Central memory CD8-positive, alpha-beta T cell (primary cell): ENCODE measurements around the gene SARDH.

Experiments
- ATAC-seq: fragments of 150-1000 bp; cut with Tn5 transposase; replicated peaks from 2 replicates; pipeline ENCODE4 v1.10.0; 2022; ENCODE audit warnings: mild to moderate bottlenecking, moderate FRiP score, moderate number of reproducible peaks; ENCODE audit not compliant: poor library complexity, severe bottlenecking; ENCODE audit errors: extremely low read depth
- DNase-seq, 2 donors: peaks; one replicate each; pipeline ENCODE4 v3.0.0; 2021; ENCODE audit warnings: low spot score in 2 of 2
- H3K27ac Mint-ChIP-seq: one replicate; pipeline ENCODE4 v1.8.0; 2022; ENCODE audit warnings: low read depth, mild to moderate bottlenecking, moderate library complexity, mixed read lengths
- H3K27me3 Mint-ChIP-seq: one replicate; pipeline ENCODE4 v1.8.0; 2022; ENCODE audit warnings: mixed read lengths
- H3K36me3 Mint-ChIP-seq: one replicate; pipeline ENCODE4 v1.8.0; 2022; ENCODE audit warnings: mild to moderate bottlenecking, moderate library complexity, mixed read lengths; ENCODE audit not compliant: insufficient read depth
- H3K4me1 Mint-ChIP-seq: one replicate; pipeline ENCODE4 v1.8.0; 2022; ENCODE audit warnings: mixed read lengths
- H3K4me3 Mint-ChIP-seq: one replicate; pipeline ENCODE4 v1.8.0; 2022; ENCODE audit warnings: mild to moderate bottlenecking, moderate library complexity, mixed read lengths
- H3K9me3 Mint-ChIP-seq: one replicate; pipeline ENCODE4 v1.8.0; 2022; ENCODE audit warnings: mixed read lengths

SARDH gene

GRCh38 chr9:133687856-133688761, 50.0 kb downstream of the SARDH start:
- Mint-ChIP-seq H3K9me3 (no peaks in the 10 kb centered on the region), H3K27me3 (no peaks in the 10 kb centered on the region), H3K27ac (no peak overlapping the region), H3K4me3 (no peak overlapping the region), H3K4me1 (peaks cover 16% of the 10 kb centered on the region), H3K36me3 (peaks cover 8% of the 10 kb centered on the region)
- no peak for DNase-seq
- no peak for ATAC-seq

GRCh38 chr9:133686642-133687575, 51.2 kb downstream of the SARDH start:
- peak overlapping the region; percentile 73 for H3K27ac Mint-ChIP-seq

GRCh38 chr9:133685653-133686609, 52.2 kb downstream of the SARDH start:
- Mint-ChIP-seq H3K27me3 (no peaks in the 10 kb centered on the region), H3K4me1 (peaks cover 11% of the 10 kb centered on the region), H3K9me3 (no peaks in the 10 kb centered on the region), H3K4me3 (no peak overlapping the region), H3K27ac (peak overlapping the region; percentile 73), H3K36me3 (peaks cover 12% of the 10 kb centered on the region)
- no peak for ATAC-seq
- DNase-seq = no peak

More at GRCh38 chr9:133686642-133687575, 51.2 kb downstream of the SARDH start:
- H3K27me3 Mint-ChIP-seq = no peaks in the 10 kb centered on the region
- peaks cover 11% of the 10 kb centered on the region for H3K4me1 Mint-ChIP-seq
- ATAC-seq = no peak
- H3K9me3 Mint-ChIP-seq = no peaks in the 10 kb centered on the region
- H3K4me3 Mint-ChIP-seq = no peak overlapping the region
- H3K36me3 Mint-ChIP-seq = peaks cover 12% of the 10 kb centered on the region
- no peak for DNase-seq

GRCh38 chr9:133684936-133685361, 53.2 kb downstream of the SARDH start:
- Mint-ChIP-seq H3K4me1 (peaks cover 11% of the 10 kb centered on the region), H3K4me3 (no peak overlapping the region), H3K9me3 (no peaks in the 10 kb centered on the region)

GRCh38 chr9:133684121-133684935, 53.8 kb downstream of the SARDH start:
- Mint-ChIP-seq H3K27ac (peak overlapping the region; percentile 98), H3K9me3 (no peaks in the 10 kb centered on the region), H3K4me3 (peak overlapping the region; percentile 64), H3K4me1 (peaks cover 11% of the 10 kb centered on the region), H3K36me3 (peaks cover 12% of the 10 kb centered on the region), H3K27me3 (no peaks in the 10 kb centered on the region)
- DNase-seq (no peak), ATAC-seq (peak; percentile 1)

More at GRCh38 chr9:133684936-133685361, 53.2 kb downstream of the SARDH start:
- DNase-seq (no peak), ATAC-seq (no peak)
- Mint-ChIP-seq H3K27me3 (no peaks in the 10 kb centered on the region), H3K27ac (peak overlapping the region; percentile 98), H3K36me3 (peaks cover 12% of the 10 kb centered on the region)

- ATAC-seq = peak; percentile 88
Measured at GRCh38 chr9:133683586-133684120, 54.5 kb downstream of the SARDH start.

GRCh38 chr9:133682818-133683585, 55.1 kb downstream of the SARDH start:
- Mint-ChIP-seq H3K4me1 (peaks cover 20% of the 10 kb centered on the region), H3K4me3 (peak overlapping the region; percentile 64), H3K36me3 (peaks cover 14% of the 10 kb centered on the region), H3K27ac (peak overlapping the region; percentile 98), H3K9me3 (no peaks in the 10 kb centered on the region), H3K27me3 (no peaks in the 10 kb centered on the region)
- DNase-seq = peak in 1 of 2 donors; percentile 29
- ATAC-seq = peak; percentile 8

More at GRCh38 chr9:133683586-133684120, 54.5 kb downstream of the SARDH start:
- Mint-ChIP-seq H3K27ac (peak overlapping the region; percentile 98), H3K4me1 (peaks cover 15% of the 10 kb centered on the region), H3K36me3 (peaks cover 14% of the 10 kb centered on the region), H3K9me3 (no peaks in the 10 kb centered on the region), H3K27me3 (no peaks in the 10 kb centered on the region), H3K4me3 (peak overlapping the region; percentile 64)
- peak; percentile 50 to 87 for DNase-seq

GRCh38 chr9:133681658-133682306, 56.4 kb downstream of the SARDH start:
- DNase-seq (no peak), ATAC-seq (no peak)
- Mint-ChIP-seq H3K27me3 (no peaks in the 10 kb centered on the region), H3K4me1 (peaks cover 30% of the 10 kb centered on the region), H3K4me3 (no peak overlapping the region), H3K36me3 (peaks cover 18% of the 10 kb centered on the region), H3K9me3 (no peaks in the 10 kb centered on the region), H3K27ac (peak overlapping the region; percentile 92)

- Mint-ChIP-seq H3K4me3 (no peak overlapping the region), H3K9me3 (no peaks in the 10 kb centered on the region)
- ATAC-seq = no peak
Measured at GRCh38 chr9:133680976-133681657, 57.0 kb downstream of the SARDH start.

More at GRCh38 chr9:133680976-133681657, 57.0 kb downstream of the SARDH start:
- H3K36me3 Mint-ChIP-seq = peaks cover 21% of the 10 kb centered on the region
- peak overlapping the region; percentile 92 for H3K27ac Mint-ChIP-seq
- H3K4me1 Mint-ChIP-seq = peaks cover 36% of the 10 kb centered on the region
- DNase-seq = no peak
- no peaks in the 10 kb centered on the region for H3K27me3 Mint-ChIP-seq
